ENCODE results near the gene ZMYND8.

The ZMYND8 gene

DNA sequence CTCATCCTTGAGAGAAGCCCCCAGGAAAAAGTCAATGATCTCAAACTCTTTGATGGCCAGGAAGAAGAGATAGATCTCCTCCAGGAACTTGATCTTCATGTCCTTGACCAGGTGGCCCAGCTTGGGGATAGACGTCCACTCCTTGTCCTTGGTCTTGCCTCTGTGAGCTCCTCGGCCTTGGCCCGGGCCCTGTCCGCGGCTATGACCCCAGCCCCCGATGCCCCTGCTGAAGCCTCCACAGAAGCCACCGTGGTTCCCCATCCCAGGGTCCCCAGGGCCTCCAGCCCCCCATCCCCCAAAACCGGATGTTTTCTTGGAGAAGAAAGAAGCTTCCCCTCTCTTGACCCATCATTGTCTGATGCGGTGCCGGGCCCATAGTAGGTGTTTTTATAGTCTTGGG lies 195.1 kb downstream of the ZMYND8 start:
- TF ChIP-seq, protein P1, sequence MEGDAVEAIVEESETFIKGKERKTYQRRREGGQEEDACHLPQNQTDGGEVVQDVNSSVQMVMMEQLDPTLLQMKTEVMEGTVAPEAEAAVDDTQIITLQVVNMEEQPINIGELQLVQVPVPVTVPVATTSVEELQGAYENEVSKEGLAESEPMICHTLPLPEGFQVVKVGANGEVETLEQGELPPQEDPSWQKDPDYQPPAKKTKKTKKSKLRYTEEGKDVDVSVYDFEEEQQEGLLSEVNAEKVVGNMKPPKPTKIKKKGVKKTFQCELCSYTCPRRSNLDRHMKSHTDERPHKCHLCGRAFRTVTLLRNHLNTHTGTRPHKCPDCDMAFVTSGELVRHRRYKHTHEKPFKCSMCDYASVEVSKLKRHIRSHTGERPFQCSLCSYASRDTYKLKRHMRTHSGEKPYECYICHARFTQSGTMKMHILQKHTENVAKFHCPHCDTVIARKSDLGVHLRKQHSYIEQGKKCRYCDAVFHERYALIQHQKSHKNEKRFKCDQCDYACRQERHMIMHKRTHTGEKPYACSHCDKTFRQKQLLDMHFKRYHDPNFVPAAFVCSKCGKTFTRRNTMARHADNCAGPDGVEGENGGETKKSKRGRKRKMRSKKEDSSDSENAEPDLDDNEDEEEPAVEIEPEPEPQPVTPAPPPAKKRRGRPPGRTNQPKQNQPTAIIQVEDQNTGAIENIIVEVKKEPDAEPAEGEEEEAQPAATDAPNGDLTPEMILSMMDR (IDR thresholded peaks at IDR 0.05; ENCODE audit: insufficient read depth, low read length, missing control alignments) = no peak
- ChIA-PET POLR2A (no interaction called here), CTCF (interaction anchor here (2.1 kb wide), 1 partner anchor 11 kb away, joined by 9 read pairs; no protein-coding TSS in a partner anchor)

DNA sequence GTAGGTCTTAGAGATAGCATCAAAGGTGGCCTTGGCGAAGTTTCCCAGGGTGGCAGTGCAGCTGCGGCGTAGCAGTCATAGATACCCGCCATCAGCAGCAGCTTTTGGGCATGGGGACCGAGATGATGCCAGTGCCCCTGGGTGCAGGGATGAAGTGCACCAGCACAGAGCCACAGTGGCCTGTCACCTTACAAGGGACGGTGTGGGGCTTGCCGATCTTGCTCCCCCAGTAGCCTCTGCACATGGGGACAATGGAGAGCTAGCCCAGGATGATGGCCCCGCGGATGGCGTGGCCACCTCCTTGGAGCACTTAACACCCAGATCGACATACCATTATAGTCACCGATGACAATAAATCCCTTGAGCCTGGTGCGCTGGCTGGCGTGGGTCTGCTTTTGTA lies 195.5 kb downstream of the ZMYND8 start:
- CTCF ChIA-PET = interaction anchor here (2.1 kb wide), 1 partner anchor 10 kb away, joined by 9 read pairs; no protein-coding TSS in a partner anchor
- no peak for DNase-seq (ENCODE audit: low read depth, low spot score)
- POLR2A ChIA-PET = no interaction called here
- no peak overlapping the region for H3K4me3 ChIP-seq (ENCODE audit: low read depth, low read length)
- TF ChIP-seq, protein P1 (IDR thresholded peaks at IDR 0.05; ENCODE audit: insufficient read depth, low read length, missing control alignments) = no peak

More for the DNA sequence above, 195.1 kb downstream of the ZMYND8 start:
- H3K4me3 ChIP-seq (ENCODE audit: low read depth, low read length) = no peak overlapping the region
- DNase-seq (ENCODE audit: low read depth, low spot score) = no peak

DNA sequence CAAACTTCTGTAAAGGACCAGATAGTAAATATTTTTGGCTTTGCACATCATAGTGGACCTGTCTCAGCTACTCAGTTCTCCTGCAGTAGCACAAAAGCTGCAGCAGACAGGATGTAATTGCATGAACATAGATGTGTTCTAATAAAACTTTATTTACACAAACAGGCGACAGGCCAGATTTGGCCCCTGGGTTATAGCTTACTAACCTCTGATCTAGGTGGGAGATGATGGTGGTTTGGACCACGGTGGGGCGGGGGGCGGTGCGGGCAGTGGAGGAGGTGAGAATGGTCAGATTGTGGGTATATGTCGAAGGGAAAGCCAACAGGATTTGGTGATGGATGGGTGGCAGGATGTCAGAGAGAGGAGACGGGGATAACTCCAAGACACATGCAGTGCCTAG lies 196.3 kb downstream of the ZMYND8 start:
- TF ChIP-seq, protein P1 (IDR thresholded peaks at IDR 0.05; ENCODE audit: insufficient read depth, low read length, missing control alignments) = no peak

More for the DNA sequence above, 196.3 kb downstream of the ZMYND8 start:
- no peak for DNase-seq (ENCODE audit: low read depth, low spot score)
- ChIA-PET POLR2A (no interaction called here), CTCF (interaction anchor here (1.0 kb wide), 1 partner anchor 14 kb away, joined by 3 read pairs; no protein-coding TSS in a partner anchor)
- no peak overlapping the region for H3K4me3 ChIP-seq (ENCODE audit: low read depth, low read length)
